KOPT-K1 (cell line): ENCODE data around the gene FBN3.

Source experiments
- H3K27ac ChIP-seq: fragments of 200-600 bp; sonication (generic); 2 replicates; pipeline ENCODE4 v1.5.1; 2016; ENCODE audit warnings: antibody characterized with exemption, mild to moderate bottlenecking, low read depth, low read length; ENCODE audit not compliant: poor library complexity, severe bottlenecking
- H3K36me3 ChIP-seq: fragments of 200-600 bp; sonication (generic); 2 replicates; pipeline ENCODE4 v1.5.1; 2017; ENCODE audit warnings: antibody characterized with exemption, mild to moderate bottlenecking, low read length, moderate library complexity; ENCODE audit not compliant: insufficient read depth
- H3K9me3 ChIP-seq: fragments of 200-600 bp; sonication (generic); 2 replicates; pipeline ENCODE4 v1.5.1; 2017; ENCODE audit warnings: antibody characterized with exemption, low read length, mild to moderate bottlenecking; ENCODE audit not compliant: insufficient read depth, poor library complexity, severe bottlenecking

The FBN3 gene

DNA sequence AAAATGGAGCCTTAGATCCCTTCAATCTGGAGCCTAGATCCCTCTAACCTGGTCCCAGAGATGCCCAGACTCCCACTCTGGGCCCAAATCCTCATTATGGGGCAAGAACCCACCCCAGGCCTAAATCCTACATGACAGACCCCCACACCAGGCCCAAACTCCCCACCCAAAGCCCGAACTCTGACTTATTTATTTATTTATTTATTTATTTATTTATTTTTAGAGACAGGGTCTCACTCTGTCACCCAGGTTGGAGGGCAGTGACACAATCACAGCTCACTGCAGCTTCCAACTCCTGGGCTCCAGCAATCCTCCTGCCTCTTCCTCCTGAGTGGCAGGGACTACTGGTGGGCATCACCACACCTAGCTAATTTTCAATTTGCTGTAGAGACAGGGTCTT is 12.0 kb downstream of the FBN3 start:
- no peaks in the 10 kb centered on the region for H3K9me3 ChIP-seq
- H3K36me3 ChIP-seq, result no peaks in the 10 kb centered on the region
- no peak overlapping the region for H3K27ac ChIP-seq

DNA sequence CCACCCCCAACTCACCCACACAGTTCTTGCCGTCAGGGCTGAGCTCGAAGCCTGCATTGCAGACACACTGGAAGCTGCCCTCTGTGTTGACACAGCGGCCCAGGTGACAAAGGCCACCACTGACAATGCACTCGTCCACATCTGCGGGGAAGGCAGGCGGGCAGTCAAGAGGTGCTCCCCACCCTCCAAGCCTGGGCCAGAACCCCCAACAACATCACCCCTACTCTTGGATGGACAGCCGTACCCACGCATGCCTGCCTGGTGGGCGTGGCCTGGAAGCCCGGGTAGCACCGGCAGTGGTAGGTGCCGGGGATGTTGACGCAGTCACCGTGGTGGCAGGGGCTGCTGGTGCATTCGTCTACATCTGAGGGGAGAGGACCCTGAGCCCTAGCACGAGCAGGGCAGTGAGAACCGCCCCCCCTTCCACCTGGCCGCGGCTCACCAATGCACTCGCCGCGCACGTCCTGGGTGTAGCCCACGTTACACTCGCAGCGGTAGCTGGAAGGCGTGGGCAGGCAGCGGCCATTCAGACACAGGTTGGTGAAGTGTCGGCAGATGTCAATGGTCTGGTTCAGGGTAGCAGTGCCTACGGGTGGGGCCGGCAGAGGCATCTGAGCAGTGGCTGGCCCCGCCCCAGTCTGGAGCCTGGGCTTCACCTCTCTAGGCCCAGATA is 13.3 kb downstream of the FBN3 start:
- H3K27ac ChIP-seq, result no peak overlapping the region
- no peaks in the 10 kb centered on the region for H3K9me3 ChIP-seq
- no peaks in the 10 kb centered on the region for H3K36me3 ChIP-seq

DNA sequence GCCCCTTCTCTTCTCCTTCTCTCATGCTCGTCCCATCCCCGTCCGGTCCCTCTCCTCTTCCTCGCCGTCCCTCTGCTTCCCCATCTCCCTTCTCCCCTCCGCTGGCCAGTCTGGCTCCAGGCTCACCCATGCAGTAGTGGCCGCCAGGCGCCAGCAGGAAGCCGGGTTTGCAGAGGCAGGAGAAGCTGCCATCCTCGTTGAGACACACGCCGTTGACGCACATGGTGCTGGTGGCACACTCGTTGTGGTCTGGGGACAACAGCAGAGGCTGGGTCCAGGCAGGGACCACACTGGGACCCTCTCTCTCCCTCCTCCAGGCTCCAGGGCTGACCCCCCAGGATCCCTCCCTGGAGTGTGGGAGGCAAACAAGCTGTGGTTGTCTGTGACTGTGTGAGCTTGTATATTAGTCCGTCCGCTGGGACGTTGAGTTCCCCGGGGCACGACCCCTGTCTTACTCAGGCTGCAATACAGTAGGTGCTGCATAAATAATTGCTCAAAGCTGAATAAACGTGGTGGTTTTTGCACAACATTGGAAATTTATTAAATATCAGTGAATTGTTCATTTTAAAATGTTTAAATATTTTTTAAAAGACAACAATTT is 16.4 kb downstream of the FBN3 start:
- H3K27ac ChIP-seq, result no peak overlapping the region
- H3K9me3 ChIP-seq, result no peaks in the 10 kb centered on the region
- H3K36me3 ChIP-seq, result no peaks in the 10 kb centered on the region

DNA sequence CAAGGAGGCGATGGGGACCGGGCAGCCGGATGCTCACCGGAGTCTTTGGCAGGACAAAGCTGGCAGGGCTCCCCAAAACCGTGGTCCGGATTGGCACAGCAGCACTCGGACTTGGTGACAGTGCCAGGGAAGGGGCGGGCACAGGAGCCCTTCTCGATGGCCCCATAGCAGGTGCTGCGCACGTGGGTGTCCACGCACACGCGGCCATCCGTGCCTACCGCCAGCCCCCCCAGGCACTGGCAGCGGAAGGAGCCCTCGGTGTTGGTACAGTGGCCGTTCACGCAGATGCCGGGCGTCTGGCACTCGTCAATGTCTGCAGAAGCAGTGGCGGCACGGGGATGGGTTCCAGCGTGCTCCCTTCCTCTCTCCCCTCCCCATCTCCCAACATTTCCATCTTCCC is 17.9 kb downstream of the FBN3 start:
- Histone ChIP-seq H3K9me3 (no peaks in the 10 kb centered on the region), H3K27ac (no peak overlapping the region), H3K36me3 (no peaks in the 10 kb centered on the region)

DNA sequence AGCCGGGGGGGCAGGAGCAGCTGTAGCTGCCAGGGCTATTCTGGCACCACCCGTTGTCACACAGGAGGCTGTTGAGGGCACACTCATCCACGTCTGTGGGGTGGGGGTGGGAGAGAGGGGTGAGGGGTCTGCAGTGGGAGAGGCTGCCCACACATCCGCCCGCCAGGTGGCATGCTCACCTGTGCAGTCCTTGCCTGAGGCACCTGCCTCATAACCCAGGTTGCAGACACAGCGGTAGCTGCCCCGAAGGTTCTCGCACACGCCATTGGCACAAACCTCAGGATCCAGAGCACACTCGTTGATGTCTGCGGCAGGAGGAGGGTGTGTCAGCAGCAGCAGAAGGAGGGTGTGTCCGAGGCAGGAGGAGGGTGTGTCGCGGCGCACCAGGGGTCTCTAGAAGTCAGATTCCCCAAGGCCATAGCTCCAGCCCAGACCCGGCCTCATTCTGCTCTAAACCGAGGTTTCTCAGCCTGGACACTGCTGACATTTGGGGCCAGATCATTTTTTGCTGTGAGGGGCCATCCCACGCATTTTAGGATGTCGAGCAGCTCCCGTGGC is 20.3 kb downstream of the FBN3 start:
- Histone ChIP-seq H3K27ac (no peak overlapping the region), H3K36me3 (no peaks in the 10 kb centered on the region), H3K9me3 (no peaks in the 10 kb centered on the region)

DNA sequence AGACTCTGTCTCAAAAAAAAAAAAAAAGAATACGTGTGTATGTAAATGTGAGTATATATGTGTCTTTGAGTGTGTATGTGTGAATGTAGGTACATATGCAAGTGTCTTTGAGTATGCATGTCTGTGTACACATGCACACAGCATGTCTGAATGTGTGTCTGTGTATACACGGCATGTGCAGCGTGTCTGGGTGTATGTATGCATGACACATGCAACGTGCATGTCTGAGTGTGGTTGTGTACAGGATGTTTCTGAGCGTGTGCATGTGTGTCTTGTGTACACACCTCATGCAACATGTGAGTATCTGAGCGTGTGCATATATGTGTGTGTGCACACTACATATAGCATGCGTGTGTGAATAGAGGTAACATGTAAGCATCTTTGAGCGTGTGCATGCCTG is 20.8 kb downstream of the FBN3 start:
- H3K36me3 ChIP-seq, result no peaks in the 10 kb centered on the region
- H3K27ac ChIP-seq, result no peak overlapping the region
- H3K9me3 ChIP-seq, result no peaks in the 10 kb centered on the region

DNA sequence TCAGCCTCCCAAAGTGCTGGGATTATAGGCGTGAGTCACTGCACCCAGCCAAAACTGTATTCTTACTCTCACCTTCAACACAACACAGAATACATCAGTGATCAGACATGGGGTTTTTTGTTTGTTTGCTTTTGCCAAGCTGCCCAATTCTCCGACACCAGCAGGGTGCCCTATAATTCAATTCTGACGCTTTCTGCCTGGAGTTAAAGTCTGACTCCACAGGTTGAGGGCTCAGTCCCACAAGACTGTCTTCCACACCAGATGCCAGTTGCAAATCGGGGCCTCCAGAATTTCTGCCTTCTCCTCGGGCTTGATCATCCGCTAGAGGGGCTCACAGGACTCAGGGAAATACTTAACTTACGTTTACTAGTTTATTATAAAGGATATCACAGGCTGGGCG is 22.1 kb downstream of the FBN3 start:
- Histone ChIP-seq H3K9me3 (no peaks in the 10 kb centered on the region), H3K27ac (no peak overlapping the region), H3K36me3 (no peaks in the 10 kb centered on the region)

DNA sequence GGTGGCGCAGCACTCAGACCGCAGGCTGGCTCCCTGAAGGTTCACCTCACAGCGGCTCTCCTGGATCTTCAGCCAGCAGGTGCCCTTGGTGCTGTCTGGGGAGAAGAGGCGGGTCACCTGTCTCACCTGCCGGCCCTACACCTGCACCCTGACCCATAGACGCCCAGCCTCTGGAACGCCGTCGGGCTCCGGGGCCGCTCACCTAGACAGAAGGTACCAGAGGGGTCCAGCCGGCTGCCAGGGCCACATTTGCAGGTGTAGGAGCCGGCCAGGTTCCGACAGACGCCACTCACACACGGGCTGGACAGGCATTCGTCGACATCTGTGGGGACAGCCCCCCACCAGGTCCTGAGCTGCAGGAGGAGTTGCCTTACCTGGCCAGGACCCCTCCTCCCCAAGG is 22.9 kb downstream of the FBN3 start:
- Histone ChIP-seq H3K9me3 (no peaks in the 10 kb centered on the region), H3K27ac (no peak overlapping the region), H3K36me3 (no peaks in the 10 kb centered on the region)

DNA sequence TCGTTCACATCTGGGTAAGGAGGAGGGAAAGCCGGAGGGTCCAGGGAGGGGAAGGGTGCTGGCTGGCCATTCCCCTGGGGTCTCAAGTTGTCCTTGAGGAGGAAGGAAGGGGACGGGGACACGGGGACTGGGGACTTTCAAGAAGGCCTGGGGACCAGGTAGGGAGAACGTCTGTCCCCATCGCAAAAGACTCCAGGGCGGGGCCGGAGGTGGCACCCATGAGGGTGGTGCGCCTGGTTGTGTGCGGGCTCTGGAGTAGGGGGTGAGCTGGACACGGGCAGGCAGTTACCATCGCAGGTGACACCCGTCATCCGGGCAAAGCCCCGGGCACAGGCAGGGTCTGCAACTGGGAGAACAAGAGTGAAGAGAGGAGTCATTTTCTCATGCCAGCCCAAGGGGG is 23.4 kb downstream of the FBN3 start:
- H3K36me3 ChIP-seq, result no peaks in the 10 kb centered on the region
- no peaks in the 10 kb centered on the region for H3K9me3 ChIP-seq
- H3K27ac ChIP-seq, result no peak overlapping the region

DNA sequence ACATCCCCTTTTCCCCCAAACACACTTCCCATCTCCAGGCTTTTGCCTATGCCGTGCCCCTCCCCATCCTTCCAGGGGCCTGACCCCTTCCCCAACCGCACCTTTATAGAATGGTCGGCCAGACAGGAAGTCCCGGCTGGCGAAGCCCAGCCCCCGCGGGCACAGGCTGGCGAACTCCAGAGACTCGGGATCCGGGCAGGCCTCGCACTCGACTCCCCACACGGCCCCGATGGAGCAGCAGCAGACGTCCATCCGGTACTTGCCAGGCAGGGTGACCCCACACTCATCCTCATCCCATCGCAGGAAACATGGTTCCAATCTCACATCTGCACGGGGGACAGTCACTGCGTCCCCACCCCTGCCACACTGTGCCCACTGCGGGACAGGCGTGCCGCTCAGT is 25.7 kb downstream of the FBN3 start:
- H3K36me3 ChIP-seq, result no peaks in the 10 kb centered on the region
- no peak overlapping the region for H3K27ac ChIP-seq
- no peaks in the 10 kb centered on the region for H3K9me3 ChIP-seq

DNA sequence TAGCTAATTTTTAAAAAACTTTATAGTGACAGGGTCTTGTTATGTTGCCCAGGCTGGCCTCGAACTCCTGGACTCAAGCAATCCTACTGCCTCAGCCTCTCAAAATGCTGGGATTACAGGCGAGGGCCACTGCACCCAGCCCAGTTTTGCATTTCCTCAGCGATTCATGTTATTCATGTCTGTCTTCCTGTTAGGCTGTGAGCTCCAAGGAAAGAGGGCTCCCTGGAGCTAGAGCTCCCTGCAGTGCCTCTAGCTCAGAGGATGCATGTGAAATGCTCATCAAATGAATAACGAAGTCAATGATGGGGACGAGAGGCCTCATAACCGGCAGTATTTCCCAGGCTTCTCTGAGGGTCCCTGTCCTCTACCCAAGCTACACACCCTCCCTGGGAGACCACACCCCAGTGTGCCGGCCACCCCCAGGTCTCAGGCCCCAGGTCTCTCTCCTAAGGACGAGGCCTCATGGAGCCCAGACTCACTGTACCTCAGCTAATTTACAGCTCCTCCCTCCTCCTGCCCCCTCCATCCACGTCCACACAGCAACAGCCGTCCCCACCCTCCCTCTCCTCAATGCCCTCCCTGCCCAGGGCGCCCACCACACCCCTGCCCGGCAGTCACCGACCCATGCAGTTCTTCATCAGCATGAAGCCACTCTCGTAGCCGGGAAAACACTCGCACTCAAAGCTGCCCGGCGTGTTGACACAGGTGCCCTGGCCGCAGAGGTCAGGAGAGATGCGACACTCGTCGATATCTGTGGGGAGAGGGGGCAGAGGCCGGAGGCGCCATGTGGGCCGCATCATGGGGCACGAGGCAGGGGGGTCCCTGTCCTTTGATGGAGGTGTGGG is 28.5 kb downstream of the FBN3 start:
- Histone ChIP-seq H3K27ac (no peak overlapping the region), H3K9me3 (no peaks in the 10 kb centered on the region), H3K36me3 (no peaks in the 10 kb centered on the region)

DNA sequence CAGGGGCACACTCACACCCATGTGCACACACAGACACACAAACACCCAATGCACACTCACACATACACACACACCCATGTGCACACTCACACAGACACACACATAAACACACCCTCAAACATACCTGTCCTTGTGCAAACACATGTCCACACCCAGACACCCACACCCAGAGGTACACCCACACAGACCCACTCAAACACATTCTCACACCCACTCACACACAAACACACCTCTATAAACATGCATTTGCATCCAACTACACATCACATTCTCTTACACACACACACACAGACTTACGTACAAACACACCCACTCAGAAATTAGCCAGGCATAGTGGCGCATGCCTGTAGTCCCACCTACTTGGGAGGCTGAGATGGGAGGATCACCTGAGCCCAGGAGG is 31.4 kb downstream of the FBN3 start:
- Histone ChIP-seq H3K9me3 (no peaks in the 10 kb centered on the region), H3K27ac (no peak overlapping the region), H3K36me3 (no peaks in the 10 kb centered on the region)

DNA sequence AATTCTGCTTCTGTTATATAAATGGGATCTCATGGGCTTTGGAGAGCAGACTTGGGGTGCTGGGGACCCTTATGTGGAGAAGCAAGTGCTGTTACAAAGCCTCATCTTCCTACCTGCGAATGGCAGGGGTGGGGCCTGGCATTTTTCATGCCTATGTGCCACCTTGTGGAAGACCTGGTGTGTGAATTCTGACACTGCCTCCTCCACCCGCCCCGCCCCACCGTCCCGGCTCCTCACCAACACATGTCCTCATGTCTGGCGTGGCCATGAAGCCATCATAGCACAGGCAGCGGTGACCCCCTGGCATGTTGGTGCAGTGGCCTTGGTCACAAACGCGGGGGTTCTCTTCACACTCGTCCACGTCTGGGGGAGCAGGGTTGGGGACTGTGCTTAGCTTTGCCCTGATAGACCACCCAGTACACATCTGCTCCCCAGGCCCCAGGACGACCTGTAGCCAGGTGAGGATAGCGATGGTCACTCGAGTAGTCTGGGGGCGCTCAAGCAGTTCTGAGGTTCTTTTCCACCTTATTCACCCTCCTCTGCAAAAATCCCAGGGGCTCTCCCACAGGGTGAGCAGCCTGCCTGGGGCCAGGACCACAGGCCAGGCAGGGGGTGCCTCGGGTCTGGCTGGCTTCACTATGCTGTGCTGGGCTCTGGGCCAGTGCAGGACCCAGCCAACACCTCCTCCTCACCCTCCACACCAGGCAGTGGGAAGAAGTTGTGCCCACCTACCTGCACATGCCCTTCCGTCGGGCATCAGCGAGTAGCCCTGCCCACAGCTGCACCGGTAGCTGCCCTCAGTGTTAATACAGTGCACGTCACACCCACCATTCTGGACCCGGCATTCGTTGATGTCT is 32.7 kb downstream of the FBN3 start:
- Histone ChIP-seq H3K9me3 (no peaks in the 10 kb centered on the region), H3K27ac (no peak overlapping the region), H3K36me3 (no peaks in the 10 kb centered on the region)

DNA sequence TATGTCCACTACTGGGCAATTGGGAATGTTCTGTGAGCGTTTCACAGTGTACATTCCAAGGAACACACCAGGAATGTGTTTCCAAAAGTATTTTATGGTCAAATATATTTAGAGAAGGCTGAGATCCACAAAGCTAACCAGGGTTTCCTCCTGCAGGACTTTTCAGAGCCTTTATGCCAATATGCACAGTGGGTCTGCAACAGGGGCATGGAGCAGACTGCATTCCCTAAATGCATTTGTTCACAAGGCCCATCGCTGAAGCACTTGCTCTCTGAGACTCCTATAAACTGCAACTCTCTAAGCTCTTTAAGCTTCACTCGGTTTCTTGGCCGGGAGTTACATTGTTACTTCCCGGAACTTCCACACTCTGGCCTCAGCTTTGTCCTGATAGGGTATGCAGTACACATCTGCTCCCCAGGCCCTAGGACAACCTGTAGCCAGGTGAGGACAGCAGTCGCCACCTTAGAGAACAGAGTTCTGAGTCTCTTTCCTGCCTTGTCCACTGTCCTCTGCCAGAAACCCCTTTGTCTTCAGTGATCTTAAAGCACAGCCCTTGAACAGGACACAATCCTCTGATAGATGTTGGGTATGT is 33.5 kb downstream of the FBN3 start:
- no peak overlapping the region for H3K27ac ChIP-seq
- H3K9me3 ChIP-seq, result no peaks in the 10 kb centered on the region
- no peaks in the 10 kb centered on the region for H3K36me3 ChIP-seq
